T-helper 1 cell treated with Interleukin-12 subunit alpha and Interleukin-12 subunit beta and Interleukin-4 antibody, amounts not matched to agents 30 ng/mL and 1 ng/mL, for 36 hours (primary cell): ENCODE data around the gene ZBED1. TPM values are rescaled to one million over a fixed set of nuclear protein-coding genes. Genes with fewer than 3 reads are reported as not detected.
"Not testable (repeated sequence)": the region's sequence is repeated elsewhere in the genome, so short reads cannot be mapped to it uniquely, and the experiment has no call there.

Experiments used
- intact Hi-C: fragments of 100-400 bp; cut with micrococcal nuclease; formaldehyde crosslinking; loops from one replicate; pipeline ENCODE4 v1.15.1; 2024
- total RNA-seq: library from RNA; stranded (reverse); gene quantifications from 2 replicates; pipeline ENCODE4 v1.2.3, GENCODE V29; 2022

ZBED1 gene
- total RNA-seq, 1 donor from 2014 or later: 42.0 TPM

GRCh38 chrX:2498781-2499302, 1.9 kb downstream of the ZBED1 start:
- intact Hi-C loops: no loop called here

DNA sequence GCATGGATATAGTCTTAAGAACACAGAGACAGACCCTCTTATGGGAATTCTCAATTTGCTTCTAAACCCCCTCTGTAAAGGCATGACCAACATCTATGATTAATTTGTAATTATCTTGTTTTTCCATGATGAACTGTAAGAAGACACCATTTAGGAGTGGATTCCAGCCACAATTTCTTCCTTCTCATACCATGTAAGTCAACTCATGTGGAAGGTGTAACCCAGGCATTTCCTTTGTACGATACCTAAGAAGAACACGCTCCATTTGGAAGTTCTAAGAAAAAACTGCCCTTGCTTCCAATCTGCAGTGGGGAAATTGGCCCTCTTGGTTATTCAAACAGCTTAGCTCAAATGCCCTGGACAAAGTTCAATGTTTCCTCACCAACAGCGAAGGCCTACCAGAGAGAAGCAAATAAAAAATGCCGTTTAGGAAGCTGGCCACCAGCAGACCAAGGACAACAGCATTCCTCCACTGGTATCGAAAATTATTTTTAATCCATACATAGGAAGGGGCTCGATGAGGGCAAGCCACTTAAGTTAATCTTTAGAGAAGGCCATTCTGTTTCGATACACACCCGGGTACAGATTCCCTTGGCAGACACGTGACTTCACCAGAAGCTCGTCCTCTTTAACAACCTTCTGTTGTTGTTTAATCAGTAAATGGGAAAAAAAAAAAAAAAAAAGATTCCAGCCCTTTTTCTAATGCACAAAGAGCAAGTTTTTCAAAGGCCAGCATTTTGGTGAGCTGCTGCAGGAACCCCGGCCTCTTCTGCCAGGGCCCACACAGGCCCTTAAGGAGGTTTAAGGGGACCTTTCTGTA, 2.6 kb downstream of the ZBED1 start:
- intact Hi-C loops: loop anchor here (2.0 kb wide), 1 partner anchor 69 kb away; no protein-coding TSS in a partner anchor

DNA sequence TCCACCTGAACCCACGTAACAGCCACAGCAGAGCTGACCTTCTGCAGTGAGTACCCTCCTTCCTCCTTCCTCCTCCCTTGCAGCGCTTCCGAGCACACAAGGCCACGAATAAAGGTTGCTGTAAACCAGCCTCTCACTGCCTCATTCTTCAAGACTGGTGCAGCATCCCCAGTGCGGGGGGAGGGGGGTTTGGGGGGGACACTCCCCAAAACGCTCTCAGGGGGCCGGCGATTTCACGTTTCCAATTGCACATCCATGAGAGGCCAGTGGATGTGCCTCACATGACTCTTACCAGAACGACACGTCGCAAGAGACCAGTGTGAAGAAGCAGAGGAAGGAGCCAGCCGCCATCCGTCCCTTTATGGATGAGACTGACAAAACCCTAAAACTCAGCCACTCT, 5.2 kb downstream of the ZBED1 start:
- intact Hi-C loops: no loop called here

DNA sequence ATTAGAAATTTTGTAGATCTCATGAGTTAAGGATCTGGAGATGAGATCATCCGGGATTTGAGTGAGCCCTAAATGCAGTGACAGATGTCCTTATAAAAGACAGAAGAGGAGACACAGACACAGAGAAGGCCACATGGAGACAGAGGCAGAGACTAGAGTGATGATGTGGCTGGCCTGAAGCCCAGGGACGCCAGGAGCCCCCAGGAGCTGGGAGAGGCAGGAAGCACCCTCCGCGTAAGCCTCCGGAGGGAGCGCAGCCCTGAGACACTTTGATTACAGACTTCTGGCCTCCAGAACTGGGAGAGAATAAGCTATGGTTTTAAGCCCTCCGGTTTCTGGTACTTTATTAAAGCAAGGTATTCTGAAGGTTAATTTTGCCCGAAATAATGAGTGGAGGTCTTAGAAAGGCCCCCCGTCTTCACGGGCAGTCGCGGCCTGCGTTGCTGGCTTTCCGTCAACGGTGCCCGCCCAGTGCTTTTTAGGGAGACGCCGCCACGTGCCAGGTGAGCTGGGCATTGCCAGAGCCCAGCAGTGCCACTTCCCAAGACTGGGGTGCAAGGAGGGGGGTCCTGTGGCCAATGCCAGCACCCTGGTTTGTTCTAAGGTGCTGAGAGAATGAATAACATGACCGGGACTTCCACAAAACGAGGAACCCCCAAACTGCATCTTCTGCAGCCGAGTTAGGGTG, 8.1 kb downstream of the ZBED1 start:
- intact Hi-C loops: no loop called here

DNA sequence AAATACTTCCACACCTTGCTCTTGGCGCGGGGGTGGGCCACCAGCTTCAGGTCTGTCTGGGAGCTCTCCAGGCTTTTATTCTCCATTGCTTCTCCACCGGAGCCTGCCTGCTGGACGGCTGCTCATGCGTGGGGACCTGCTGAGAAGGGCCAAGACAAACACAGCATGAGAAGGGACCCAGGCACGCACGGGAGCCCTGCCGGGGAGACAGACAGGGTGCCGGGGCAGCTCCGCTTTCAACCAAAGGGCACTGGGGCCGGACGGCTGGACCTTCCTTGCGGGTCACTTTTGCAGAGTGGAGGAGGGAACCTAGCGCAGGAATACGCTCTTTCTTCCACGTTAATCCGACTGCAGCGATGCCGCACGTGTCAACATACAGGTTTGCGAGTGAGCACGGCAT, 10.1 kb downstream of the ZBED1 start:
- intact Hi-C loops: no loop called here

DNA sequence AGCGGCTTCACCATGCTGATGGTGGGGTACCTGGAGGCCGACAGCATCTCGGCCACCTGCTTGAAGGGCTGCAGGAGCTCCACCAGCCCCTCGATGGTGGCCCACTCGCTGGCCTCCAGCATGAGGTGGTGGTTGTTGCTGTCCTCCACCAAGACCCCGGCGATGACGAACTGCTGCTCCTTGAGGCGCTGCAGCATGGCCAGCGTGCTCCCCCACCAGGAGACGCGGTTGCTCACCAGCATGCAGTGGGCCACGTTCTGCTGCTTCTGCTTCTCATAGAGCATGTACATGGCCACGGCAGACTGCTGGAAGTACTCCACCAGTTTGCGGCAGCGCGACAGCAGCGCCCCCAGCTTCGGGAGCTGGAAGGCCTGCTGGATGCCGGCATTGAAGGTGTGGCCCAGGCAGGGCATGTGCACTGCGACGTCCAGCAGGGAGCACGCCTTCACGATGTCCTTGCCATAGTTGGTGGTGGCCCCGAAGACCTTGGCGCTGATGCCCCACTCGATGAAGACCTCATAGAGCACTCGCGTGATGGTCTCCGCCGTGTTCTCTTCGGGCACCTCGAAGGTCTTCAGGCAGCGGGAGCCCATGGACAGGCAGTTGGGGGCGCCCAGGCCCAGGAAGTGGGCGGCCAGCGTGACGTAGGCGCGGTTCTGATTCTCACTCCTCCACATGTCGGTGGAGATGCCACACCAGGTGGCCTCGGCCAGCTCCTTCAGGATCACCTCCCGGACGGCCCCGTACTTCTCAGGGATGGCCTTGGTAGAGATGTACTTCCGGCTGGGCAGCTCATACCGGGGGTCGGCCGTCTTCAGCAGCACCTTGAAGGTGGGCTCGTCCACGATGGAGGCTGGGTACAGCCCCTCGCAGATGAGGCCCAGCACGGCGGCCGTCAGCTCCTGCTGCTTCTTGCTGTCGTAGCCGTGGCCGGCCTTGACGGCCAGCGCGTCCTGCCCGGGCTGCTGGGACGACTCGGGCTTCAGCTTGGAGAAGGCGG, 11.0 kb downstream of the ZBED1 start:
- intact Hi-C loops: no loop called here

- intact Hi-C loops: no loop called here
Observed at GRCh38 chrX:2488621-2489285, 12.0 kb downstream of the ZBED1 start.

- intact Hi-C loops: no loop called here
Observed at GRCh38 chrX:2487366-2487765, 13.4 kb downstream of the ZBED1 start.

DNA sequence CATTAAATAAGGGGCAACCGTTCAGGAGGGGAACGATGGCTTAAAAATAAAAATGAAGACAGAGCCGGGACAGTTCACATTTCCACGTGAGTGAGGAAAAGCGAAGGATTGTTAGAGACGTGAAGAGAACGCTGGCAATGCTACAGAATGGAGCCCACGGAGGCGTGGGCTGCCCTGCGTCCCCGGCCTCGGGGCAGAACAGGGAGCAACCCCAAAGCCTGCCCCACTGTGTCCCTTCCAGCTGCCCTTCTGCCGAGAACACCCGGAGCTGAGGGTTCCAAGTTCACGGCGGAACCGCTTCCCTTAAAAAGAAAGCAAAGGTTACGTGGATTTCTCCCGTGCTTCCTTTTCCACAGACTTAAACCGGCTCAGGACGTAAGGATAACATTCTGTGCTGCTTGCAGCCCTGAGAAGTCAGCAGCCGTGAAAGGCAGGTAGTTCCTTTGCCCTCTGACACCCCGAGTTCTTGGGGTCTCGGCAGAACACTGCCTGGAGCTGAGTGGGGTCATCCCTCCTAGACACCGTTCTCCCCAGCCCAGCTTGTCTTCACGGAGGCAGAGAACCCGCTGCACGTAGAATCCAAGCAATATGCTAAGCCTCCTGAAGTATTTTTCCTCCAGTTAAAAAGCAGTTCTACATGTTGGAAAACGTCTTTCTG, 14.2 kb downstream of the ZBED1 start:
- intact Hi-C loops: no loop called here

GRCh38 chrX:2485789-2486345, 14.9 kb downstream of the ZBED1 start:
- intact Hi-C loops: no loop called here

GRCh38 chrX:2484721-2485648, 15.8 kb downstream of the ZBED1 start:
- intact Hi-C loops: no loop called here

GRCh38 chrX:2484256-2484655, 16.5 kb downstream of the ZBED1 start:
- intact Hi-C loops: no loop called here

GRCh38 chrX:2483398-2484060, 17.2 kb downstream of the ZBED1 start:
- intact Hi-C loops: no loop called here

- intact Hi-C loops: not testable (repeated sequence)
Observed at GRCh38 chrX:2481597-2481996, 19.2 kb downstream of the ZBED1 start.

DNA sequence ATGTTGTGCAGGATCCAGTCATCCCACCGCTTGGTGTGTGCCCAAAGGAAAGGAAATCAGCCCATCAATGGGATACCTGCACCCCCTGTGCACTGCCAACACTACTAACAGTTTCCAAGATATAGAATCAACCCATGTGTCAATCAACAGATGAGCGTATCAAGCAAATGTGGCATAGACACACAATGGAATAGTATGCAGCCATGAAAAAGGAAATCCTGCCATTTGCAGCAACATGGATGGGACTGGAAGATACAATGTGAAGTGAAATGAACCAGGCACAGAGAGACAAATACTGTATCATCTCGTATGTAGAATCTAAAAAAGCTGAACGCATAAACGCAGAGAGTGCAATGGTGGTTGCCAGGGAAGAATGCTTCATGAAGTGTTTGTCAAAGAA, 20.8 kb downstream of the ZBED1 start:
- intact Hi-C loops: not testable (repeated sequence)

DNA sequence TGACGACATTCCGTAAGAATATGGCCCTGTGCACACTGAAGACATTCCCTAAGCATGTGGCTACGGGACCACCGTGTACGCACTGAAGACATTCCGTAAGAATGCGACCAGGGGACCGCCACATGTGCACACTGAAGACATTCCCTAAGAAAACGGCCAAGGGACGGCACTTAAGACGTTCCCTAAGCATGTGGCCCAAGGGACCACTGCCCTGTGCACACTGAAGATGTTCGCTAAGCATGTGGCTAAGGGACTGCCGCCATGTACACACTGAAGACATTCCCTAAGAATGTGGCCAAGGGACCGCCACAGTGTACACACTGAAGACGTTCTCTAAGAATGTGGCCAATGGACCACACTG, 21.4 kb downstream of the ZBED1 start:
- intact Hi-C loops: no loop called here

- intact Hi-C loops: no loop called here
Observed at GRCh38 chrX:2478546-2479419, 22.0 kb downstream of the ZBED1 start.
